ENCODE measurements around the gene ARIH2. TPM values are rescaled to one million over a fixed set of nuclear protein-coding genes. Genes with fewer than 3 reads are reported as not detected.
A peak's percentile ranks its signal among the peaks of the same experiment; 100 is the strongest.

The ARIH2 gene
- total and polyA plus RNA-seq, 2 of the 4 experiments (the other 2 are of a cell fraction), result 62.3 to 93.7 TPM

DNA sequence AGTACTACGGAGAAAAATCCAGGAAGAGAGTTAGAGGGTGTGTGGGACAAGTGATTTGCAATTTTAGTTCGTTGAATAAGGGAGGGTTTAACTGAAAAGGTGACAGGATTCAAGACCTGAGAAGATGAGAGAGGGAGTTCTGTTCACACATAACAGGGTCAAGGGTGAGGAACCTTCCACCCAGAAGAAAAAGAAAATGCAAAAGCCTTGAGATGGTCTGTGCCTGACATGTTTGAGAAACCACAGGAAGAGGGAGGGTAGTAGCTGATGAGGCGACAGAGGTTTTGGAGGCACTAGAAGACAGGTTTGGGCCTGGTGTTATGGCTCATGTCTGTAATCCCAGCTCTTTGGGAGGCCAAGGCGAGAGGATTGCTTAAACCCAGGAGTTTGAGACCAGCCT is 19.4 kb upstream of the ARIH2 start:
- POLR2A ChIA-PET (ENCODE audit: unreplicated experiment), result no interaction called here
- CTCF ChIA-PET, result no interaction called here
- ATAC-seq (ENCODE audit: low read depth) (no peak), DNase-seq (no peak)
- Histone ChIP-seq H2BK120ac (ENCODE audit: low read depth, low read length) (peak overlapping the region; percentile 14; the same call in 1 of the 2 replicates), H3K36me3 (ENCODE audit: control insufficient read depth, insufficient read depth, low read length) (no peaks in the 10 kb centered on the region), H4K20me1 (ENCODE audit: insufficient read depth, low read length) (no peaks in the 10 kb centered on the region), H2AK5ac (ENCODE audit: low read depth, low read length) (peak overlapping the region; percentile 73; the same call in 1 of the 2 replicates), H3K27ac (ENCODE audit: insufficient read depth, low read length) (no peak overlapping the region), H4K8ac (ENCODE audit: low read depth in 2 of 2, low read length in 2 of 2) (peak overlapping the region; percentile 96 to 98), H2BK5ac (ENCODE audit: low read depth, low read length, poor library complexity, severe bottlenecking) (peak overlapping the region; percentile 45), H3K9ac (ENCODE audit: low read depth, low read length) (no peak overlapping the region), H3K9me3 (ENCODE audit: control insufficient read depth, insufficient read depth, low read length) (no peaks in the 10 kb centered on the region), H3K4ac (ENCODE audit: low read depth, low read length) (peak overlapping the region; percentile 88), H4K91ac (ENCODE audit: insufficient read depth, low read depth, low read length) (peak overlapping the region; percentile 90; the same call in 1 of the 2 replicates), H3K4me1 (ENCODE audit: control insufficient read depth, insufficient read depth, low read length) (peaks cover 4% of the 10 kb centered on the region), H2BK20ac (ENCODE audit: low read depth, low read length) (no peak overlapping the region; the same call in 1 of the 2 replicates), H3K18ac (ENCODE audit: low read depth, low read length) (no peak overlapping the region), H2BK15ac (ENCODE audit: low read depth, low read length) (0 out of 3 replicates have a peak overlapping the region, but pooled peaks have one; percentile 10), H4K5ac (ENCODE audit: low read depth, low read length) (peak overlapping the region; percentile 73), H3K79me1 (ENCODE audit: low read depth in 1 of 2, low read length in 2 of 2) (peaks cover 16 to 20% of the 10 kb centered on the region in 2 experiments), H3K23ac (ENCODE audit: low read depth, low read length) (no peak overlapping the region), H3K4me2 (ENCODE audit: low read depth, low read length) (no peak overlapping the region), H3K56ac (ENCODE audit: extremely low read depth, insufficient read depth, low read length) (no peak overlapping the region), H2AK9ac (replicated peaks; ENCODE audit: low read depth, low read length, poor library complexity) (no peak overlapping the region), H3K9me1 (ENCODE audit: insufficient read depth, low read length) (peaks cover 5% of the 10 kb centered on the region), H3K4me3 (ENCODE audit: insufficient read depth, low read depth, low read length) (peak overlapping the region; percentile 76; the same call in 1 of the 2 replicates), H3K14ac (replicated peaks; ENCODE audit: low read depth, low read length) (peak overlapping the region; percentile 94; the same call in 1 of the 2 replicates), H2AFZ (replicated peaks; ENCODE audit: low read length, poor library complexity) (peak overlapping the region; percentile 70), H3K27me3 (ENCODE audit: control insufficient read depth, insufficient read depth, low read length) (no peaks in the 10 kb centered on the region)
- intact Hi-C loops (cut with micrococcal nuclease), result no loop called here
- dilution Hi-C loops (cut with HindIII; ENCODE audit: low sequenced_read_pairs, unreplicated experiment), result no loop called here
- in situ Hi-C loops (cut with MboI; ENCODE audit: low sequenced_read_pairs), result no loop called here
- BruUV-seq (replicated peaks), result no TSS peak
- TF ChIP-seq MXI1 (IDR thresholded peaks at IDR 0.05; ENCODE audit: borderline replicate concordance, low read depth, low read length) (no peak), RFX5 (IDR thresholded peaks at IDR 0.05; ENCODE audit: low read depth, low read length) (no peak), MAZ (IDR thresholded peaks at IDR 0.05; ENCODE audit: borderline replicate concordance, low read depth, low read length) (no peak), CHD1 (IDR thresholded peaks at IDR 0.05; ENCODE audit: low read depth, low read length) (no peak), SMC3 (IDR thresholded peaks at IDR 0.05; ENCODE audit: low read depth, low read length) (no peak), ELK1 (IDR thresholded peaks at IDR 0.05; ENCODE audit: borderline replicate concordance, low read depth, low read length) (no peak), POLR2A (IDR thresholded peaks at IDR 0.05; ENCODE audit: low read depth, low read length) (no peak), MAFK (IDR thresholded peaks at IDR 0.05; ENCODE audit: low read depth, low read length) (no peak), CEBPB (IDR thresholded peaks at IDR 0.05; ENCODE audit: low read depth, low read length) (no peak), BHLHE40 (IDR thresholded peaks at IDR 0.05; ENCODE audit: low read depth, low read length) (no peak), RCOR1 (IDR thresholded peaks at IDR 0.05; ENCODE audit: insufficient replicate concordance, low read length) (no peak), RAD21 (IDR thresholded peaks at IDR 0.05; ENCODE audit: low read length) (no peak), FOS (IDR thresholded peaks at IDR 0.05; ENCODE audit: low read depth, low read length) (no peak), NFE2L2 (IDR thresholded peaks at IDR 0.05; ENCODE audit: low read depth, low read length) (no peak)
- TF ChIP-seq, protein P1, sequence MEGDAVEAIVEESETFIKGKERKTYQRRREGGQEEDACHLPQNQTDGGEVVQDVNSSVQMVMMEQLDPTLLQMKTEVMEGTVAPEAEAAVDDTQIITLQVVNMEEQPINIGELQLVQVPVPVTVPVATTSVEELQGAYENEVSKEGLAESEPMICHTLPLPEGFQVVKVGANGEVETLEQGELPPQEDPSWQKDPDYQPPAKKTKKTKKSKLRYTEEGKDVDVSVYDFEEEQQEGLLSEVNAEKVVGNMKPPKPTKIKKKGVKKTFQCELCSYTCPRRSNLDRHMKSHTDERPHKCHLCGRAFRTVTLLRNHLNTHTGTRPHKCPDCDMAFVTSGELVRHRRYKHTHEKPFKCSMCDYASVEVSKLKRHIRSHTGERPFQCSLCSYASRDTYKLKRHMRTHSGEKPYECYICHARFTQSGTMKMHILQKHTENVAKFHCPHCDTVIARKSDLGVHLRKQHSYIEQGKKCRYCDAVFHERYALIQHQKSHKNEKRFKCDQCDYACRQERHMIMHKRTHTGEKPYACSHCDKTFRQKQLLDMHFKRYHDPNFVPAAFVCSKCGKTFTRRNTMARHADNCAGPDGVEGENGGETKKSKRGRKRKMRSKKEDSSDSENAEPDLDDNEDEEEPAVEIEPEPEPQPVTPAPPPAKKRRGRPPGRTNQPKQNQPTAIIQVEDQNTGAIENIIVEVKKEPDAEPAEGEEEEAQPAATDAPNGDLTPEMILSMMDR (conservative IDR thresholded peaks at IDR 0.05; ENCODE audit: low read depth, low read length), result no peak
- TF ChIP-seq, protein P2, sequence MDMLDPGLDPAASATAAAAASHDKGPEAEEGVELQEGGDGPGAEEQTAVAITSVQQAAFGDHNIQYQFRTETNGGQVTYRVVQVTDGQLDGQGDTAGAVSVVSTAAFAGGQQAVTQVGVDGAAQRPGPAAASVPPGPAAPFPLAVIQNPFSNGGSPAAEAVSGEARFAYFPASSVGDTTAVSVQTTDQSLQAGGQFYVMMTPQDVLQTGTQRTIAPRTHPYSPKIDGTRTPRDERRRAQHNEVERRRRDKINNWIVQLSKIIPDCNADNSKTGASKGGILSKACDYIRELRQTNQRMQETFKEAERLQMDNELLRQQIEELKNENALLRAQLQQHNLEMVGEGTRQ (IDR thresholded peaks at IDR 0.05; ENCODE audit: low read depth, low read length), result no peak
- WGBS, 2 experiments (ENCODE audit: extremely low coverage in 2 of 2, insufficient read length in 1 of 2), result 60% methylated on average over 1 of the region's 4 CpGs; no CpG with 5 or more reads in 1 of the 2 experiments

Measured in IMR-90 (cell line).